Ectodermal cell (in vitro differentiated cells): ENCODE results near the gene USP17L29. TPM values are rescaled to one million over a fixed set of nuclear protein-coding genes. Genes with fewer than 3 reads are reported as not detected.
"Not testable (repeated sequence)": the region's sequence is repeated elsewhere in the genome, so short reads cannot be mapped to it uniquely, and the experiment has no call there.

Experiments used
- H3K27ac ChIP-seq: 2 replicates; pipeline ENCODE4 v1.7.0; 2013; ENCODE audit warnings: mild to moderate bottlenecking, low read depth, low read length; ENCODE audit not compliant: insufficient read depth, poor library complexity, severe bottlenecking
- H3K27me3 ChIP-seq: 2 replicates; pipeline ENCODE4 v1.7.0; 2013; ENCODE audit warnings: mild to moderate bottlenecking, low read length; ENCODE audit not compliant: insufficient read depth, control insufficient read depth, poor library complexity, severe bottlenecking
- H3K36me3 ChIP-seq: one replicate; pipeline ENCODE4 v1.7.0; 2013; ENCODE audit warnings: low read length; ENCODE audit not compliant: control insufficient read depth, insufficient read depth
- H3K4me1 ChIP-seq: one replicate; pipeline ENCODE4 v1.7.0; 2013; ENCODE audit warnings: low read length; ENCODE audit not compliant: control insufficient read depth, insufficient read depth
- H3K4me3 ChIP-seq: 2 replicates; pipeline ENCODE4 v1.7.0; 2013; ENCODE audit warnings: low read depth, low read length, control low read depth; ENCODE audit not compliant: insufficient read depth
- H3K9me3 ChIP-seq: 2 replicates; pipeline ENCODE4 v1.7.0; 2013; ENCODE audit warnings: mild to moderate bottlenecking, low read length, moderate library complexity; ENCODE audit not compliant: control insufficient read depth
- WGBS, 2 experiments: methylation state at CpG; one replicate each; pipeline ENCODE4 v1.1.7; 2013; ENCODE audit warnings: missing lambda C conversion rate in 2 of 2; 5-methylcytosine and 5-hydroxymethylcytosine counted together
- polyA plus RNA-seq, 4 experiments: library from polyadenylated mRNA; stranded (reverse); fragments of 50-300 nt; gene quantifications; one replicate each; pipeline ENCODE4 v1.2.3, GENCODE V29; 2013

The USP17L29 gene, protein sequence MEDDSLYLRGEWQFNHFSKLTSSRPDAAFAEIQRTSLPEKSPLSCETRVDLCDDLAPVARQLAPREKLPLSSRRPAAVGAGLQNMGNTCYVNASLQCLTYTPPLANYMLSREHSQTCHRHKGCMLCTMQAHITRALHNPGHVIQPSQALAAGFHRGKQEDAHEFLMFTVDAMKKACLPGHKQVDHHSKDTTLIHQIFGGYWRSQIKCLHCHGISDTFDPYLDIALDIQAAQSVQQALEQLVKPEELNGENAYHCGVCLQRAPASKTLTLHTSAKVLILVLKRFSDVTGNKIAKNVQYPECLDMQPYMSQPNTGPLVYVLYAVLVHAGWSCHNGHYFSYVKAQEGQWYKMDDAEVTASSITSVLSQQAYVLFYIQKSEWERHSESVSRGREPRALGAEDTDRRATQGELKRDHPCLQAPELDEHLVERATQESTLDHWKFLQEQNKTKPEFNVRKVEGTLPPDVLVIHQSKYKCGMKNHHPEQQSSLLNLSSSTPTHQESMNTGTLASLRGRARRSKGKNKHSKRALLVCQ
- not detected for polyA plus RNA-seq (2013, experiment 1 of 4)
- not detected for polyA plus RNA-seq (2013, experiment 2 of 4)
- not detected for polyA plus RNA-seq (2013, experiment 3 of 4)
- not detected for polyA plus RNA-seq (2013, experiment 4 of 4)

- H3K4me1 ChIP-seq, H3K9me3 ChIP-seq: not testable (repeated sequence)
- no CpG with 5 or more reads among the region's 15 CpGs for WGBS, 2 experiments
Observed at GRCh38 chr4:9353338-9353737, at the start of gene USP17L29. Gene USP17L29 (plus strand): TSS chr4:9353638. CDS start chr4:9353638, 0 bp downstream.

GRCh38 chr4:9324191-9324590 is 29.2 kb upstream of the USP17L29 start:
- H3K36me3 ChIP-seq, H3K9me3 ChIP-seq, H3K4me1 ChIP-seq, H3K4me3 ChIP-seq, H3K27ac ChIP-seq, H3K27me3 ChIP-seq: not testable (repeated sequence)
- WGBS, 2 experiments = 71 to 82% methylated on average over 1 of the region's 13 CpGs

More at GRCh38 chr4:9353338-9353737, at the start of gene USP17L29:
- not testable (repeated sequence) for H3K36me3 ChIP-seq, H3K4me3 ChIP-seq, H3K27ac ChIP-seq, H3K27me3 ChIP-seq

- H3K36me3 ChIP-seq, H3K4me1 ChIP-seq, H3K9me3 ChIP-seq, H3K4me3 ChIP-seq, H3K27ac ChIP-seq, H3K27me3 ChIP-seq: not testable (repeated sequence)
- WGBS, 2 experiments = no CpG with 5 or more reads among the region's 15 CpGs
Observed at GRCh38 chr4:9324865-9325264, 28.6 kb upstream of the USP17L29 start, which contains the start of gene USP17L24. Gene USP17L24 (plus strand): TSS chr4:9325165. CDS start chr4:9325165, 0 bp downstream.

DNA sequence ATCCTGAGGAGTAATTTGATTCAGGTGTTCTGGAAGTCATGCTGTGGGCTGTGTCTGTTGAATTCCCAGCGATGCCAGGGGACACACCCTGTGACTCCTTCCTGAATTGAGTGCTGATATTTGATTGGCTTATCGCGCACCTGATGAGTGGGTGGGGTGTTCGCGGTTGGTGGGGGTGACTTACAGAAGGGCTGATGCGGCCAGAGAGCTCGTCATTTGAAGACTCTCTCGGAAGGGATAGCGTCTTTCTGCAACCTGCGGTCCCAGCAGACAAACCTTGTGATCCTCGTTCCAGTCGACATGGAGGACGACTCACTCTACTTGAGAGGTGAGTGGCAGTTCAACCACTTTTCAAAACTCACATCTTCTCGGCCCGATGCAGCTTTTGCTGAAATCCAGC is 23.8 kb upstream of the USP17L29 start, which contains the start of gene USP17L25:
USP17L25 (plus strand) TSS at position 301 of the 400 bp plus-strand sequence; CDS start at position 301, 0 bp downstream.
- not testable (repeated sequence) for H3K9me3 ChIP-seq, H3K27ac ChIP-seq, H3K4me1 ChIP-seq, H3K27me3 ChIP-seq, H3K4me3 ChIP-seq, H3K36me3 ChIP-seq
- WGBS, 2 experiments = no CpG with 5 or more reads among the region's 15 CpGs

DNA sequence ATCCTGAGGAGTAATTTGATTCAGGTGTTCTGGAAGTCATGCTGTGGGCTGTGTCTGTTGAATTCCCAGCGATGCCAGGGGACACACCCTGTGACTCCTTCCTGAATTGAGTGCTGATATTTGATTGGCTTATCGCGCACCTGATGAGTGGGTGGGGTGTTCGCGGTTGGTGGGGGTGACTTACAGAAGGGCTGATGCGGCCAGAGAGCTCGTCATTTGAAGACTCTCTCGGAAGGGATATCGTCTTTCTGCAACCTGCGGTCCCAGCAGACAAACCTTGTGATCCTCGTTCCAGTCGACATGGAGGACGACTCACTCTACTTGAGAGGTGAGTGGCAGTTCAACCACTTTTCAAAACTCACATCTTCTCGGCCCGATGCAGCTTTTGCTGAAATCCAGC is 19.1 kb upstream of the USP17L29 start, which contains the start of gene USP17L26:
USP17L26 (plus strand) TSS at position 301 of the 400 bp plus-strand sequence; CDS start at position 301, 0 bp downstream.
- not testable (repeated sequence) for H3K36me3 ChIP-seq, H3K4me3 ChIP-seq, H3K9me3 ChIP-seq, H3K27me3 ChIP-seq, H3K27ac ChIP-seq, H3K4me1 ChIP-seq
- no CpG with 5 or more reads among the region's 15 CpGs for WGBS, 2 experiments

DNA sequence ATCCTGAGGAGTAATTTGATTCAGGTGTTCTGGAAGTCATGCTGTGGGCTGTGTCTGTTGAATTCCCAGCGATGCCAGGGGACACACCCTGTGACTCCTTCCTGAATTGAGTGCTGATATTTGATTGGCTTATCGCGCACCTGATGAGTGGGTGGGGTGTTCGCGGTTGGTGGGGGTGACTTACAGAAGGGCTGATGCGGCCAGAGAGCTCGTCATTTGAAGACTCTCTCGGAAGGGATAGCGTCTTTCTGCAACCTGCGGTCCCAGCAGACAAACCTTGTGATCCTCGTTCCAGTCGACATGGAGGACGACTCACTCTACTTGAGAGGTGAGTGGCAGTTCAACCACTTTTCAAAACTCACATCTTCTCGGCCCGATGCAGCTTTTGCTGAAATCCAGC is 14.3 kb upstream of the USP17L29 start, which contains the start of gene USP17L5:
USP17L5 (plus strand) TSS at position 301 of the 400 bp plus-strand sequence; CDS start at position 301, 0 bp downstream.
- not testable (repeated sequence) for H3K27me3 ChIP-seq, H3K36me3 ChIP-seq, H3K4me1 ChIP-seq, H3K9me3 ChIP-seq, H3K27ac ChIP-seq, H3K4me3 ChIP-seq
- WGBS, 2 experiments = no CpG with 5 or more reads among the region's 15 CpGs

- not testable (repeated sequence) for H3K4me1 ChIP-seq, H3K27me3 ChIP-seq, H3K36me3 ChIP-seq, H3K9me3 ChIP-seq, H3K4me3 ChIP-seq, H3K27ac ChIP-seq
- WGBS, 2 experiments = no CpG with 5 or more reads among the region's 15 CpGs
Observed at GRCh38 chr4:9343848-9344247, 9.6 kb upstream of the USP17L29 start, which contains the start of gene USP17L27. Gene USP17L27 (plus strand): TSS chr4:9344148. CDS start chr4:9344148, 0 bp downstream.

- H3K4me1 ChIP-seq, H3K4me3 ChIP-seq, H3K27ac ChIP-seq, H3K9me3 ChIP-seq, H3K27me3 ChIP-seq, H3K36me3 ChIP-seq: not testable (repeated sequence)
- WGBS, 2 experiments = no CpG with 5 or more reads among the region's 15 CpGs
Observed at GRCh38 chr4:9348593-9348992, 4.8 kb upstream of the USP17L29 start, which contains the start of gene USP17L28. Gene USP17L28 (plus strand): TSS chr4:9348893. CDS start chr4:9348893, 0 bp downstream.

DNA sequence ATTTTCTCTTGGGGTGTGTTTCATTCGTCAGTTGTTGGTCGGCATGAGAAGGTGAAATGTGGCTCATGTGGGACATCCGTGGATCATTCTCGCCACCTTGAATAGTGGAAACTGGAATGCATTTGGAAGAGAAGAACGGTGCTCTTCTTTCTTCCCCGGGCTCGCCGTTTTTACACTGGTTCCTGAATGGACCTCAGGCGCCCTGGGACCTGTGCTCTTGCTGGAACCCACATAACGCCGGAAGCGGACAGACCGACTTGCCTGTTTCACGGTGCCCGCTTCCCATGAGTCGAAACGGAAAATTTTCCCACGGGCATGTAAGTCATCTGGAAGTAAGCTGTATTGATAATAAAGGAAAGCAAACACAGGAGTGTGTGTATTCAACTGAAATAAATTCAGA is 2.6 kb upstream of the USP17L29 start:
- not testable (repeated sequence) for H3K27ac ChIP-seq, H3K4me1 ChIP-seq, H3K27me3 ChIP-seq, H3K4me3 ChIP-seq, H3K9me3 ChIP-seq, H3K36me3 ChIP-seq
- no CpG with 5 or more reads among the region's 18 CpGs for WGBS, 2 experiments

GRCh38 chr4:9362829-9363228 is 9.4 kb downstream of the USP17L29 start, which contains the start of gene USP17L30:
Gene USP17L30 (plus strand): TSS chr4:9363129. CDS start chr4:9363129, 0 bp downstream.
- H3K4me3 ChIP-seq, H3K9me3 ChIP-seq, H3K27me3 ChIP-seq, H3K4me1 ChIP-seq, H3K27ac ChIP-seq, H3K36me3 ChIP-seq: not testable (repeated sequence)
- no CpG with 5 or more reads among the region's 15 CpGs for WGBS, 2 experiments
